ENCODE data around the gene SLC43A3. TPM values are rescaled to one million over a fixed set of nuclear protein-coding genes. Genes with fewer than 3 reads are reported as not detected.

SLC43A3 gene
- total and polyA plus RNA-seq, 2 of the 4 experiments (the other 2 are of a cell fraction), result 12.7 to 21.1 TPM

- no peak overlapping the region for H3K14ac ChIP-seq (replicated peaks; ENCODE audit: low read depth, low read length)
- no peaks in the 10 kb centered on the region for H3K36me3 ChIP-seq (ENCODE audit: control insufficient read depth, insufficient read depth, low read length)
- dilution Hi-C loops (cut with HindIII; ENCODE audit: low sequenced_read_pairs, unreplicated experiment), result no loop called here
- no peak overlapping the region for H2AK9ac ChIP-seq (replicated peaks; ENCODE audit: low read depth, low read length, poor library complexity)
- intact Hi-C loops (cut with micrococcal nuclease), result no loop called here
- no CpG with 5 or more reads among the region's 4 CpGs for WGBS, 2 experiments (ENCODE audit: extremely low coverage in 2 of 2, insufficient read length in 1 of 2)
- H3K4me3 ChIP-seq (ENCODE audit: insufficient read depth, low read depth, low read length), result no peak overlapping the region
- no peaks in the 10 kb centered on the region for H3K4me1 ChIP-seq (ENCODE audit: control insufficient read depth, insufficient read depth, low read length)
- no peak overlapping the region for H2AFZ ChIP-seq (replicated peaks; ENCODE audit: low read length, poor library complexity)
- no peak overlapping the region for H3K18ac ChIP-seq (ENCODE audit: low read depth, low read length)
- H2BK20ac ChIP-seq (ENCODE audit: low read depth, low read length), result no peak overlapping the region
- no peak overlapping the region for H3K23ac ChIP-seq (ENCODE audit: low read depth, low read length)
- H3K27me3 ChIP-seq (ENCODE audit: control insufficient read depth, insufficient read depth, low read length), result peaks cover 48% of the 10 kb centered on the region
- no peak overlapping the region for H4K5ac ChIP-seq (ENCODE audit: low read depth, low read length)
- no peak overlapping the region for H2BK5ac ChIP-seq (ENCODE audit: low read depth, low read length, poor library complexity, severe bottlenecking)
- no peak overlapping the region for H2BK15ac ChIP-seq (ENCODE audit: low read depth, low read length)
- no peak overlapping the region for H4K8ac ChIP-seq (ENCODE audit: low read depth in 2 of 2, low read length in 2 of 2)
- no peaks in the 10 kb centered on the region; the same call in 1 of the 2 replicates for H4K20me1 ChIP-seq (ENCODE audit: insufficient read depth, low read length)
- no peak overlapping the region for H4K91ac ChIP-seq (ENCODE audit: insufficient read depth, low read depth, low read length)
- POLR2A ChIA-PET (ENCODE audit: unreplicated experiment), result no interaction called here
- no peak overlapping the region for H2AK5ac ChIP-seq (ENCODE audit: low read depth, low read length)
- H3K9ac ChIP-seq (ENCODE audit: low read depth, low read length), result no peak overlapping the region
- H3K56ac ChIP-seq (ENCODE audit: extremely low read depth, insufficient read depth, low read length), result no peak overlapping the region
- ATAC-seq (ENCODE audit: low read depth), result no peak
- in situ Hi-C loops (cut with MboI; ENCODE audit: low sequenced_read_pairs), result no loop called here
- TF ChIP-seq, protein P1, sequence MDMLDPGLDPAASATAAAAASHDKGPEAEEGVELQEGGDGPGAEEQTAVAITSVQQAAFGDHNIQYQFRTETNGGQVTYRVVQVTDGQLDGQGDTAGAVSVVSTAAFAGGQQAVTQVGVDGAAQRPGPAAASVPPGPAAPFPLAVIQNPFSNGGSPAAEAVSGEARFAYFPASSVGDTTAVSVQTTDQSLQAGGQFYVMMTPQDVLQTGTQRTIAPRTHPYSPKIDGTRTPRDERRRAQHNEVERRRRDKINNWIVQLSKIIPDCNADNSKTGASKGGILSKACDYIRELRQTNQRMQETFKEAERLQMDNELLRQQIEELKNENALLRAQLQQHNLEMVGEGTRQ (IDR thresholded peaks at IDR 0.05; ENCODE audit: low read depth, low read length), result no peak
- H3K4ac ChIP-seq (ENCODE audit: low read depth, low read length), result no peak overlapping the region
- no peak for DNase-seq
- no peaks in the 10 kb centered on the region for H3K9me3 ChIP-seq (ENCODE audit: control insufficient read depth, insufficient read depth, low read length)
- H3K9me1 ChIP-seq (ENCODE audit: insufficient read depth, low read length), result no peaks in the 10 kb centered on the region
- CTCF ChIA-PET, result no interaction called here
- no peak overlapping the region for H2BK120ac ChIP-seq (ENCODE audit: low read depth, low read length)
- H3K27ac ChIP-seq (ENCODE audit: insufficient read depth, low read length), result no peak overlapping the region
- H3K79me1 ChIP-seq (ENCODE audit: low read depth in 1 of 2, low read length in 2 of 2), result no peaks in the 10 kb centered on the region
- H3K4me2 ChIP-seq (ENCODE audit: low read depth, low read length), result no peak overlapping the region
- no TSS peak for BruUV-seq (replicated peaks)
Measured at GRCh38 chr11:57392763-57393105, 34.2 kb downstream of the SLC43A3 start.

Measured in IMR-90 (cell line).